ENCODE data around the gene RANBP3.

The RANBP3 gene

DNA sequence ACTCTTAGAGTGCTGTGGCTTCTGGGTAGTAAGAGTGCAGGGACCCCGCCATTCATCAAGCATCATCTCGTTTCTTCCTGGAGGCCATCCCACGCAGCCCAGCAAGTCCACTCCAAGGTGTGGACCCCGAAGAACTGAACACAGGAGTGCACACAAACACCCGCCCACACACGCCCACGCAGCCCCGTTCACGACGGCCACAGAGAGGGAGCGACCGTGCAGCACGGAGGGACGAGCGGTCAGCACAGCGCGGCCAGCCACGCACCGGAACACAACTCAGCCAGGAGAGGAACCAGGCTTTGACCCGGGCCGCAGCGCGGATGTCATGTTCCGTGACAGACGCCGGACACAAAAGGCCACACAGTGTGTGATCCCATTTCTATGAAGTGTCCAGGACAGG lies 18.2 kb upstream of the RANBP3 start:
- TF ChIP-seq, protein P1, sequence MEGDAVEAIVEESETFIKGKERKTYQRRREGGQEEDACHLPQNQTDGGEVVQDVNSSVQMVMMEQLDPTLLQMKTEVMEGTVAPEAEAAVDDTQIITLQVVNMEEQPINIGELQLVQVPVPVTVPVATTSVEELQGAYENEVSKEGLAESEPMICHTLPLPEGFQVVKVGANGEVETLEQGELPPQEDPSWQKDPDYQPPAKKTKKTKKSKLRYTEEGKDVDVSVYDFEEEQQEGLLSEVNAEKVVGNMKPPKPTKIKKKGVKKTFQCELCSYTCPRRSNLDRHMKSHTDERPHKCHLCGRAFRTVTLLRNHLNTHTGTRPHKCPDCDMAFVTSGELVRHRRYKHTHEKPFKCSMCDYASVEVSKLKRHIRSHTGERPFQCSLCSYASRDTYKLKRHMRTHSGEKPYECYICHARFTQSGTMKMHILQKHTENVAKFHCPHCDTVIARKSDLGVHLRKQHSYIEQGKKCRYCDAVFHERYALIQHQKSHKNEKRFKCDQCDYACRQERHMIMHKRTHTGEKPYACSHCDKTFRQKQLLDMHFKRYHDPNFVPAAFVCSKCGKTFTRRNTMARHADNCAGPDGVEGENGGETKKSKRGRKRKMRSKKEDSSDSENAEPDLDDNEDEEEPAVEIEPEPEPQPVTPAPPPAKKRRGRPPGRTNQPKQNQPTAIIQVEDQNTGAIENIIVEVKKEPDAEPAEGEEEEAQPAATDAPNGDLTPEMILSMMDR (IDR thresholded peaks at IDR 0.05) = no peak
- no peak for TF ChIP-seq ZFX (IDR thresholded peaks at IDR 0.05; ENCODE audit: borderline replicate concordance)

DNA sequence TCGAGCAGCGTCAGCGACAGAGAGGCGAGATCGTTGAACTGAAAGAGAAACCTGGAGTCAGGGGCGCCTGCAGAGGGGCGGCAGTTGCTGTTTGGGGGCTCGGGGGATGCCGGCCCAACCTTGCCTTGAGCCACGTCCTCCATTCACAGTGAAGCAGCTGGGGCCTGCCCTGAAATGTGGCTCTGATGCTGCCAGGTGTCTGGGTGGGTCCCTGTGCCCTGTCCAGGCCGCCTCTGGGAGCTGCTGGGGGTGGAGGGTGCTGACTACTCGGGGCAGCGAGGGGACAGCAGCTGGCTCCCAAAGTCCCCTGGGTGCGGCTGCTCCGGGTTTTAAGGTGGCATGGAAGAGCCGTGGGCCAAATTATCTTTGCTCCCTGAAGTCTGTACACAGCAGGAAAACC lies 17.7 kb upstream of the RANBP3 start:
- no peak overlapping the region for H3K27ac ChIP-seq
- TF ChIP-seq, protein P1 (IDR thresholded peaks at IDR 0.05) = no peak
- TF ChIP-seq ZFX (IDR thresholded peaks at IDR 0.05; ENCODE audit: borderline replicate concordance) = no peak

More for the DNA sequence above, 18.2 kb upstream of the RANBP3 start:
- no peak overlapping the region for H3K27ac ChIP-seq

- H3K27ac ChIP-seq = no peak overlapping the region
Observed at GRCh38 chr19:5994405-5995165, 16.6 kb upstream of the RANBP3 start.

GRCh38 chr19:5993648-5994358 lies 15.9 kb upstream of the RANBP3 start:
- no peak for TF ChIP-seq ZFX (IDR thresholded peaks at IDR 0.05; ENCODE audit: borderline replicate concordance)
- TF ChIP-seq, protein P1 (IDR thresholded peaks at IDR 0.05) = no peak
- no peak overlapping the region for H3K27ac ChIP-seq

More at GRCh38 chr19:5994405-5995165, 16.6 kb upstream of the RANBP3 start:
- TF ChIP-seq, protein P1 (IDR thresholded peaks at IDR 0.05) = no peak
- TF ChIP-seq ZFX (IDR thresholded peaks at IDR 0.05; ENCODE audit: borderline replicate concordance) = no peak

- no peak overlapping the region for H3K27ac ChIP-seq
- TF ChIP-seq, protein P1 (IDR thresholded peaks at IDR 0.05) = no peak
- TF ChIP-seq ZFX (IDR thresholded peaks at IDR 0.05; ENCODE audit: borderline replicate concordance) = no peak
Observed at GRCh38 chr19:5993201-5993600, 15.3 kb upstream of the RANBP3 start.

DNA sequence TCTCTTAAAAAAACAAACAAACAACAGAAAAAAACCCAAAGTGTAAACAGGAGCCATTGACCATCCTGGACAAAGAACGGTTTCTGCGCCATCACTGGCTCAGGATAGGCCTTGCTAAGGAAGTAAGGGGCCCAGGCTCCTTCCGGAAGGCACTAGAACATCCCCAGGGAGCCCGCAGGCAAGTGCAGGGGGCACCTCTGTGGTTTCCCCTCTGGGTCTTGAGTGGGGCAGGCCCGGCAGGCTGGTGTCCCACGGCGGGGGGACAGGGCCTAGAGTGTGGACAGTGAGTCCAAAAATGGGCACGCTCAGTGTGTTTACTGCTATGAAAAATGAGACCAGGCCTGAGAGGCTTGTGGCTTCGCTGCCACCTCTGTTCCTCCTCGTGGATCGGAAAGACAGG lies 14.8 kb upstream of the RANBP3 start:
- TF ChIP-seq, protein P1 (IDR thresholded peaks at IDR 0.05) = no peak
- no peak for TF ChIP-seq ZFX (IDR thresholded peaks at IDR 0.05; ENCODE audit: borderline replicate concordance)
- no peak overlapping the region for H3K27ac ChIP-seq
